HG02610 (cell line): ENCODE data around the gene KCNE2.
"Not testable (repeated sequence)": the region's sequence is repeated elsewhere in the genome, so short reads cannot be mapped to it uniquely, and the experiment has no call there.

ENCODE experiments used
- ATAC-seq: cut with Tn5 transposase; IDR thresholded peaks from one replicate; pipeline ENCODE4 v1.9.1; 2021; ENCODE audit warnings: mild to moderate bottlenecking, moderate library complexity; ENCODE audit not compliant: unreplicated experiment

Gene KCNE2

GRCh38 chr21:34352556-34352955, 11.2 kb upstream of the KCNE2 start:
- ATAC-seq, result no peak

GRCh38 chr21:34353182-34353581, 10.6 kb upstream of the KCNE2 start:
- ATAC-seq, result no peak

DNA sequence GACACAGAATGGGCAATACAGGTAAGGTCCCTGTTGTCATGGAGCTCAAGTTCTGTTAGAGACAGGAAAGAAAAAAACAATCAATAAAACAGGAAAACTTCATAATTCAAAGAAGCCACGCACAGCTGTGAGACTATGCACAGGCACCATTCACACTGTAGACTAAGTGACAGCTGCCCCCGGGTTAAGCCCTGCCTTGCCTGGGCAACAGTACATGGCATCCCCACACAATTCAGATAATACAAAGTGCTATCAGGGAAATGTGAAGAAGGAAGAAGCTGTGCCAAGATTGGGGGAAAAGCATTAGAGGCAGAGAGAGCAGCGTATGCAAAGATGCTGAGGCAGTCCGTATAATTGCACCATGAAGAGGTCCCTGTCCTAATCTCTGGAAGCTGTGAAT, 9.0 kb upstream of the KCNE2 start:
- no peak for ATAC-seq

GRCh38 chr21:34355570-34355969, 8.2 kb upstream of the KCNE2 start:
- no peak for ATAC-seq

GRCh38 chr21:34357889-34358288, 5.9 kb upstream of the KCNE2 start:
- no peak for ATAC-seq

- no peak for ATAC-seq
Measured at GRCh38 chr21:34358866-34359265, 4.9 kb upstream of the KCNE2 start.

GRCh38 chr21:34360488-34361241, 3.1 kb upstream of the KCNE2 start:
- no peak for ATAC-seq

- no peak for ATAC-seq
Measured at GRCh38 chr21:34362136-34362444, 1.7 kb upstream of the KCNE2 start.

- no peak for ATAC-seq
Measured at GRCh38 chr21:34362670-34363069, 1.1 kb upstream of the KCNE2 start.

DNA sequence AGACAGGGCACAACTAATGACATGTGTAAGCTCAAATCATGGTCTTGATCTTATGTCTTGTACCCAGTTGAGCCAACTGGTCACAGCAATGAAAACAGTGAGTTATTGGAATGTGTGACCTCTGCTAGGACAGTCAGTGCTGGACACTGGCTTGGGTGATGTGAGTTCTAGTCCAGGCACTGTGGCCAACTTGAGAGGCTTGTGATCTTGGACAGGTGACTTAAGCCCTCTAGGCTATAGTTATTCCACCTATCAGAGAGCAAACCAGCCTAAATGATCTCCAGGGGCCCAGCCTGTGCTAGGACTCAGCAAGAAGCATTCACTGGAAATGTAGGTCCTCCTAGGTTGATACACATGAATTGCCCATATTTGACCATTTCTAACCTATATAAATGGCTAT, 1.1 kb downstream of the KCNE2 start:
- ATAC-seq, result no peak

DNA sequence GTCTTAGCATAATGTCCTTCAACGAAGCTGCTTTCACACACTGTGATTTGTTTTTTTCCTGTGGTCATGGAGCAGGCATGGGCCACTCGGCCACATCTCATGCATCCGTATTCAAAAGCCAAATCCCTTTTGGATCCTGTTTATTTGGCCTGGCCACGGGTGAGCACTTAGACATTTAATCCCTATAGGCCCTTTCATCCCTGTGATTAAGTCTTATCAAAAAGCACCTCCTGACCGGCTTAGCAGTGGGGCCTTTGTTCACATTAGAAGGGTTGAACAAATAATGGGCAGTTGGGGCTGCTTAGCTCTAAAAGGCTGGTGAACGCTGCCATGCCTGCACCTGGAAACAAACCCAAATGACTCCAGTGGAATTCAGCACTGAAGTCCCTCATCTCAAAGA, 2.0 kb downstream of the KCNE2 start:
- ATAC-seq, result no peak

- no peak for ATAC-seq
Measured at GRCh38 chr21:34367320-34367935, 3.6 kb downstream of the KCNE2 start.

- no peak for ATAC-seq
Measured at GRCh38 chr21:34369741-34370140, 5.9 kb downstream of the KCNE2 start.

DNA sequence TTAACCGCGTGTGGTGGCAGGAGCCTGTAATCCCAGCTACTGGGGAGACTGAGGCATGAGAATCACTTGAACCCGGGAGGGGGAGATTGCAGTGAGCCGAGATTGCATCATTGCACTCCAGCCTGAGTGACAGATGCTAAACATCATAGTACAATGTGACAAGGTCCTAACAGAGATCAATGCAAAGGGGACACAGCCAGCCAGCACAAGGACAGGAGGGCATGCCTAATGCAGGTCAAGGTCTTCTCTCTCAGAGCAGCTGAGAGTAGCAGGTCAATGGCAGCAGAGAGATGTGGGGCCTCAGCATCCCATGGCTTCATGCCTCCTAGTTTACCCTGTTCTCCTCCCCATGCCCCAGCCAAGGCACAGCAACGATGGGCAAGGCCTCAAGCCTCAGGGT, 8.5 kb downstream of the KCNE2 start:
- no peak for ATAC-seq

- not testable (repeated sequence) for ATAC-seq
Measured at GRCh38 chr21:34374462-34374861, 10.7 kb downstream of the KCNE2 start.

- ATAC-seq, result peak; percentile 90
Measured at GRCh38 chr21:34374940-34375618, 11.3 kb downstream of the KCNE2 start, which contains the start of gene SMIM11. Gene SMIM11 (plus strand): TSS chr21:34375507. CDS start chr21:34379505, 3,998 bp downstream.

- ATAC-seq, result peak; percentile 71
Measured at GRCh38 chr21:34375619-34375972, 11.8 kb downstream of the KCNE2 start.

GRCh38 chr21:34383138-34383537, 19.3 kb downstream of the KCNE2 start:
- ATAC-seq, result not testable (repeated sequence)

DNA sequence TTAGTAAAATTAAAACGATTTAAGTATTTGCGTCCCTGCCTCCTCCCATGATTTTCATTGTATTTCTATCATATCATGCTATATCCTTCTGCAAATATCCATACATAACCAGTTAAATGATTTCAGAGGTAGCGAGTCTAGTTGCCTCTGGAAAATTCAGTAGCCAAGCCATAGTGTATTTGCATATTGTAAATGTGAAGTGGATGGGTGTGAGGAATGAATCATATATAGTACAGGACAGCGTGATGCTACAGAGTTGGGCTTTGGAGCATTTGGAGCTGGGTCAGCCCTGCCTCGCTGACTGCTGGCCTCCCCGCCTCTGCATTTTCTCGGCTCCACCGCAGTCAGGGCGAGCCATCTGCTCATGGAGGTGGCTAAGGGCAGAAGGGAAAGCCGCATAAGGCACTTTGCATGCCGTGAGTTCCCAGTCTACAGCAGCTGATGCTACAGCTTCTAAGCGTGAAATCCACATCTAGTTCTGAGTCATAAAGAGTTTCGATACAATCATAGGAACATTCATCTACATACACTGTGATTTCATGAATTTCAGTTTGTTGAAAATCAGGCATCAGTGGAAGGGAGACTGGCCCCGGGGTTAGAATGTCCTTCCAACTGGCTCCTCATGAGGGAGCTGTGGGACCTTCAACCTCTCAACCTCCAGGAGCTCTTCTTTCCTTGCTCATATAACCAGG, 20.1 kb downstream of the KCNE2 start:
- peak; percentile 56 for ATAC-seq

- ATAC-seq, result not testable (repeated sequence)
Measured at GRCh38 chr21:34400522-34400921, 36.7 kb downstream of the KCNE2 start.

GRCh38 chr21:34404742-34405141, 40.9 kb downstream of the KCNE2 start:
- ATAC-seq, result not testable (repeated sequence)

DNA sequence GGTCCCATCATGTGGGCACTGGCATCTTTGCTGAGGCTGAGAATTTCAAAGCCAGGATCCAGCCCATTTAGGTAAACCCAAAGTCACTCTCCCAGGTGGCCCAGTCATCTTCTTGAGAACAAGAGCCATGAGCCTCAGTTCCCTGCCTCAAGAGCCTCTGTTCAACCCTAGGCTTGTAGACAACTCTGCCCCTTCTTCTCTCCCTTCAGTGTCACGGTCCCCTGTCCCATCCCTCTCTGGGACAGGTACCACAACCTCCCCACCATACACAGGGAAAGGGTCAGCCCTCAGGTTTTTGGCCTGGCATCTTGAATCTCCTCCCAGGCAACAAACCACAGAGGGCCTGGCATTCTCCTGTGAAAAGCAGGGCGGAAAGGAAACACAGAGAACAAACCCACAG, 41.9 kb downstream of the KCNE2 start:
- ATAC-seq, result not testable (repeated sequence)
